GM19328 (cell line): ENCODE measurements around the gene ASCL5.
A peak's percentile ranks its signal among the peaks of the same experiment; 100 is the strongest.

ENCODE experiments used
- ATAC-seq: cut with Tn5 transposase; IDR thresholded peaks from one replicate; pipeline ENCODE4 v1.9.1; 2021; ENCODE audit warnings: mild to moderate bottlenecking, moderate library complexity; ENCODE audit not compliant: unreplicated experiment

ASCL5 gene

GRCh38 chr1:201153474-201154388 lies 26.7 kb upstream of the ASCL5 start:
- ATAC-seq: peak; percentile 73

- no peak for ATAC-seq
These were observed 22.4 kb upstream of the ASCL5 start for GRCh38 chr1:201149400-201149799.

- ATAC-seq: no peak
These were observed 20.5 kb upstream of the ASCL5 start for GRCh38 chr1:201147396-201148015.

- no peak for ATAC-seq
These were observed 19.8 kb upstream of the ASCL5 start for GRCh38 chr1:201146626-201147390.

GRCh38 chr1:201145816-201146215 lies 18.8 kb upstream of the ASCL5 start:
- ATAC-seq: no peak

GRCh38 chr1:201145132-201145531 lies 18.1 kb upstream of the ASCL5 start:
- no peak for ATAC-seq

- no peak for ATAC-seq
These were observed 17.7 kb upstream of the ASCL5 start for GRCh38 chr1:201144701-201145100.

- no peak for ATAC-seq
These were observed 17.0 kb upstream of the ASCL5 start for GRCh38 chr1:201143726-201144635.

GRCh38 chr1:201142849-201143725 lies 16.1 kb upstream of the ASCL5 start:
- no peak for ATAC-seq

- ATAC-seq: no peak
These were observed 15.2 kb upstream of the ASCL5 start for GRCh38 chr1:201142011-201142848.

GRCh38 chr1:201141418-201141817 lies 14.4 kb upstream of the ASCL5 start:
- ATAC-seq: no peak

GRCh38 chr1:201140941-201141260 lies 13.9 kb upstream of the ASCL5 start:
- no peak for ATAC-seq

GRCh38 chr1:201140235-201140940 lies 13.4 kb upstream of the ASCL5 start:
- ATAC-seq: no peak

GRCh38 chr1:201139756-201140155 lies 12.8 kb upstream of the ASCL5 start:
- no peak for ATAC-seq

GRCh38 chr1:201139306-201139705 lies 12.3 kb upstream of the ASCL5 start:
- no peak for ATAC-seq

- ATAC-seq: no peak
These were observed 11.4 kb upstream of the ASCL5 start for GRCh38 chr1:201138311-201138840.

- ATAC-seq: no peak
These were observed 10.8 kb upstream of the ASCL5 start for GRCh38 chr1:201137579-201138310.
